ENCODE results near the gene KIF5A. TPM values are rescaled to one million over a fixed set of nuclear protein-coding genes. Genes with fewer than 3 reads are reported as not detected.

KIF5A gene
- total and polyA plus RNA-seq, 2 donors (not counting 3 experiments of a cell fraction or from before 2014, with no cell fraction given): 0.07 to 0.35 TPM

GRCh38 chr12:57558864-57559263 lies 9.0 kb downstream of the KIF5A start:
- H3K4me2 ChIP-seq (ENCODE audit: insufficient read depth, low read length): no peak overlapping the region
- H3K9ac ChIP-seq (replicated peaks; ENCODE audit: extremely low read depth, insufficient read depth, low read length): no peak overlapping the region
- CTCF ChIA-PET: interaction anchor here (1.2 kb wide), 1 partner anchor 25 kb away, joined by 3 read pairs; no protein-coding TSS in a partner anchor
- no peaks in the 10 kb centered on the region for H3K9me1 ChIP-seq (replicated peaks; ENCODE audit: control insufficient read depth, extremely low read depth, insufficient read depth, low read length)
- H2AFZ ChIP-seq (ENCODE audit: low read depth, low read length): no peak overlapping the region
- POLR2A ChIA-PET: no interaction called here
- H3K36me3 ChIP-seq (ENCODE audit: control insufficient read depth in 2 of 2, extremely low read depth in 1 of 2, insufficient read depth in 2 of 2, low read length in 2 of 2): no peaks in the 10 kb centered on the region
- H3K4me3 ChIP-seq (replicated peaks in 1 of 3; ENCODE audit: insufficient read depth in 1 of 3, low read depth in 1 of 3, low read length in 3 of 3): no peak overlapping the region
- no peaks in the 10 kb centered on the region for H4K20me1 ChIP-seq (replicated peaks; ENCODE audit: control insufficient read depth, extremely low read depth, insufficient read depth, low read length)
- no peak for DNase-seq (ENCODE audit: low read depth, low spot score)
- no peak for FAIRE-seq
- dilution Hi-C loops (cut with MboI; ENCODE audit: extremely low pct_ligation_motif_present, low sequenced_read_pairs) (no loop called here), intact Hi-C loops (cut with micrococcal nuclease) (no loop called here)
- H3K27ac ChIP-seq (ENCODE audit: insufficient read depth, low read depth, low read length): no peak overlapping the region
- H3K79me2 ChIP-seq (ENCODE audit: control insufficient read depth, insufficient read depth, low read length): no peaks in the 10 kb centered on the region
- TF ChIP-seq JUN (IDR thresholded peaks at IDR 0.05; ENCODE audit: borderline replicate concordance, insufficient read depth, insufficient read length, low read depth): no peak
- no peak for TF ChIP-seq MAX (IDR thresholded peaks at IDR 0.05; ENCODE audit: insufficient read depth, insufficient read length)
- TF ChIP-seq POLR2AphosphoS5 (IDR thresholded peaks at IDR 0.05; ENCODE audit: insufficient read depth, low read depth, low read length): no peak
- no peak for TF ChIP-seq GATA2 (IDR thresholded peaks at IDR 0.05; ENCODE audit: insufficient read depth, insufficient read length, low read depth, low read length)
- no peak for TF ChIP-seq MYC (IDR thresholded peaks at IDR 0.05; ENCODE audit: low read depth, low read length)
- no peak for TF ChIP-seq EZH2 (IDR thresholded peaks at IDR 0.05; ENCODE audit: borderline replicate concordance, low read depth, low read length, severe bottlenecking)
- no peak for TF ChIP-seq CTCF (IDR thresholded peaks at IDR 0.05; ENCODE audit: extremely low read depth in 1 of 2, insufficient read depth in 1 of 2, low read depth in 1 of 2, low read length in 2 of 2)
- TF ChIP-seq FOS (IDR thresholded peaks at IDR 0.05; ENCODE audit: borderline replicate concordance, insufficient read depth, low read length): no peak
- H3K9me3 ChIP-seq (replicated peaks; ENCODE audit: control insufficient read depth, insufficient read depth, low read length): no peaks in the 10 kb centered on the region
- no peaks in the 10 kb centered on the region for H3K4me1 ChIP-seq (ENCODE audit: control insufficient read depth, extremely low read depth, insufficient read depth, low read length)
- H3K27me3 ChIP-seq (ENCODE audit: control insufficient read depth in 2 of 2, insufficient read depth in 2 of 2, low read length in 2 of 2): peaks cover 13 to 14% of the 10 kb centered on the region in 2 experiments
- BruUV-seq (replicated peaks): no TSS peak

All from endothelial cell of umbilical vein (primary cell).